Body of pancreas (tissue), 4 donors: ENCODE measurements around the gene AMPH. TPM values are rescaled to one million over a fixed set of nuclear protein-coding genes. Genes with fewer than 3 reads are reported as not detected.
"Not testable (repeated sequence)": the region's sequence is repeated elsewhere in the genome, so short reads cannot be mapped to it uniquely, and the experiment has no call there.

Experiments used
- ATAC-seq: fragments of 150-250 bp; one replicate; pipeline ENCODE4 v1.9.1; 2016
- DNase-seq, 4 donors: peaks; one replicate each; pipeline ENCODE4 v3.0.0-alpha.2; 2019
- H3K27ac ChIP-seq, 4 donors: fragments of 200-600 bp; sonication (generic); 1 replicate in 3 of 4; 2 replicates in 1 of 4; pipeline versions ENCODE4 v1.5.1 to v1.6.1; 2016 to 2019; ENCODE audit warnings: mild to moderate bottlenecking in 1 of 4, mixed read lengths in 1 of 4, moderate library complexity in 1 of 4
- H3K27me3 ChIP-seq, 2 donors: fragments of 200-600 bp; sonication (generic); one replicate each; pipeline ENCODE4 v1.6.0; 2016; ENCODE audit warnings: mild to moderate bottlenecking in 1 of 2
- H3K36me3 ChIP-seq, 2 donors: fragments of 200-600 bp; sonication (generic); replicated peaks in 1 of 2; 2 replicates each; pipeline ENCODE4 v1.5.1; 2016; ENCODE audit warnings: low read depth in 2 of 2; ENCODE audit not compliant: insufficient read depth in 1 of 2
- H3K4me1 ChIP-seq: fragments of 200-600 bp; sonication (generic); one replicate; pipeline ENCODE4 v1.6.0; 2016
- H3K4me3 ChIP-seq, 2 donors: fragments of 200-600 bp; sonication (generic); 1 replicate in 1 of 2; 2 replicates in 1 of 2; pipeline ENCODE4 v1.5.1; 2016 to 2019
- H3K9me3 ChIP-seq, 3 donors: fragments of 200-600 bp; sonication (generic); 1 replicate in 2 of 3; 2 replicates in 1 of 3; pipeline ENCODE4 v1.5.1; 2016
- CTCF ChIP-seq, 7 experiments: fragments of 450-650 bp in 4 of 7; fragments of 200-600 bp in 3 of 7; sonication (generic) in 3 of 7; IDR thresholded peaks; one replicate each; pipeline ENCODE4 v1.5.1; 2016 to 2019; ENCODE audit warnings: antibody characterized with exemption in 7 of 7
- POLR2A ChIP-seq, 3 donors: fragments of 450-650 bp; IDR thresholded peaks; one replicate each; pipeline ENCODE4 v1.6.1; 2016; ENCODE audit warnings: antibody characterized with exemption in 3 of 3, mild to moderate bottlenecking in 2 of 3
- WGBS, 2 donors: methylation state at CpG; one replicate each; pipeline ENCODE4 v1.1.5; 2017; 5-methylcytosine and 5-hydroxymethylcytosine counted together
- intact Hi-C: fragments of 100-400 bp; cut with DNase I; formaldehyde crosslinking; loops from one replicate; pipeline ENCODE4 v1.15.1; 2023
- total RNA-seq, 2 donors: library from RNA; depleted of rRNA; stranded (reverse); fragments of >200 nt; gene quantifications; one replicate each; pipeline ENCODE4 v1.1.0, GENCODE V29; 2016

Gene AMPH
- total RNA-seq, 2 donors from 2014 or later = 2.6 to 14.2 TPM

- H3K27me3 ChIP-seq, H3K27ac ChIP-seq, H3K36me3 ChIP-seq, intact Hi-C loops, H3K4me3 ChIP-seq, H3K9me3 ChIP-seq, H3K4me1 ChIP-seq: not testable (repeated sequence)
- ATAC-seq (peak; percentile 68), DNase-seq (peak in 3 of 4 donors; percentile 52 to 73 (median 64))
- 41 to 61% methylated on average over 6 of the region's 6 CpGs for WGBS, 2 donors
- TF ChIP-seq CTCF (IDR thresholded peaks at IDR 0.05) = peak in 6 of 7 experiments; percentile 32 to 66 (median 52)
Measured at GRCh38 chr7:38345299-38346172, 285.6 kb downstream of the AMPH start.

DNA sequence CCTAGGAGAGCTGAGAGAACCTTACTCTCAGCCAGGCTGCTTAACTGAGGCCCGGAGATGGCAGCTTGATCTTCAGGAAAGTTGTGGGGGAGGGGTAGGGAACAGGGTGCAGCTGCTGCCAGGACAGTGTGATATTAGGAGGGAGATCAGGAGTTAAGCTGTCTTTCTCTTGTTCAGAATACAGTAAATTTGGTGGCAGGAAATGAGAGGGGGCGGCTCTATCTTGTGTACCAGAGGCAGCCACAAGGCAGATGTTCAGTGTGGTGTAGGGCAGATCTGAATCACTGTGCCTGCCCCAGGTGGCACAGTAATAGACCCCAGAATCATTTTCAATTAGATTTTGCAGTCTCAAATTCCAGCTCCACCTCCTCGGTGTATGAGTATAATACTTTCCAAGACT is 286.4 kb downstream of the AMPH start:
- DNase-seq, H3K27me3 ChIP-seq, H3K4me3 ChIP-seq, H3K9me3 ChIP-seq, H3K4me1 ChIP-seq, ATAC-seq, H3K36me3 ChIP-seq, intact Hi-C loops, H3K27ac ChIP-seq: not testable (repeated sequence)
- 60 to 61% methylated on average over 3 of the region's 3 CpGs for WGBS, 2 donors

- ATAC-seq, intact Hi-C loops, H3K4me1 ChIP-seq, H3K9me3 ChIP-seq, H3K4me3 ChIP-seq, H3K36me3 ChIP-seq, DNase-seq, H3K27me3 ChIP-seq: not testable (repeated sequence)
- 53 to 74% methylated on average over 4 to 5 of the region's 5 CpGs for WGBS, 2 donors
- peak overlapping the region in 2 of 4 donors; percentile 30 to 69 for H3K27ac ChIP-seq
Measured at GRCh38 chr7:38342135-38342534, 289.0 kb downstream of the AMPH start.

DNA sequence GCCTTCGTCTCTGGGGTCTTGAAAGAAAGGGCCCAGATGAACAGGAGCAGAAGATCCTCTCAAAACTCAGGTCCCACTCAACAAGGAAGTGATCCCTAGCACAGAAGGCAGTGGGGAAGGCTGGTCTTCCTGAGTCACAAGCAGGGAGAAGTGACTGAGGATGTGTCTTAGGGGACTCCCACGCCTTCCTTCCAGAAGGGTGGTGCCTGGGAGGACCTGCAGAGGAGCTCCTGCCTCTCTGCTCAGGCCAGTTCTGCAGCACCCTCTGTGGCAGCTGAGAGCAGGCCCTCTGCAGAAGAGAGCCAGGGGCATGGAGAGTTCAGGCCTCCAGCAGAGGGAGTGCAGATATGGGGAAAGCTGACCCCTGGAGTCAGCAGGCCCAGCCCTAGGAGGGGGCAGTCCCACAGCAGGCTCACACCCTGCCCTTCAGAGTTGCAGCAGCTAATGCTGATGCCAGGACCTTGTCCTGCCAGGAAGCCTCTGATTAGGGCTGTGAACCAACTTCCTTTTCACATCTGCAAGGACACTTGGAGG is 289.9 kb downstream of the AMPH start:
- H3K36me3 ChIP-seq, H3K9me3 ChIP-seq, H3K27me3 ChIP-seq, intact Hi-C loops, H3K4me3 ChIP-seq: not testable (repeated sequence)
- peak in 1 of 3 donors; percentile 38 for TF ChIP-seq POLR2A (IDR thresholded peaks at IDR 0.05)
- peak in 3 of 7 experiments; percentile 24 to 58 (median 50) for TF ChIP-seq CTCF (IDR thresholded peaks at IDR 0.05)
- H3K27ac ChIP-seq = peak overlapping the region in 3 of 4 donors; percentile 30 to 69 (median 36)
- ATAC-seq (peak; percentile 75), DNase-seq (peak in 3 of 4 donors; percentile 53 to 79 (median 75))
- peaks cover 18% of the 10 kb centered on the region for H3K4me1 ChIP-seq
- WGBS, 2 donors = 68 to 80% methylated on average over 1 to 2 of the region's 2 CpGs

GRCh38 chr7:38339953-38340819 is 291.0 kb downstream of the AMPH start:
- 77 to 81% methylated on average over 4 of the region's 4 CpGs for WGBS, 2 donors
- ATAC-seq (no peak), DNase-seq (no peak)
- Histone ChIP-seq H3K36me3 (no peaks in the 10 kb centered on the region), H3K4me3 (no peak overlapping the region), H3K27me3 (no peaks in the 10 kb centered on the region), H3K4me1 (peaks cover 24% of the 10 kb centered on the region), H3K27ac (peak overlapping the region in 3 of 4 donors; percentile 6 to 69 (median 37)), H3K9me3 (no peaks in the 10 kb centered on the region)
- intact Hi-C loops = no loop called here
- TF ChIP-seq POLR2A (IDR thresholded peaks at IDR 0.05) = no peak

GRCh38 chr7:38336148-38336515 is 295.0 kb downstream of the AMPH start:
- H3K9me3 ChIP-seq, ATAC-seq, intact Hi-C loops, H3K4me3 ChIP-seq, H3K36me3 ChIP-seq, DNase-seq, H3K27me3 ChIP-seq: not testable (repeated sequence)
- Histone ChIP-seq H3K4me1 (peaks cover 16% of the 10 kb centered on the region), H3K27ac (peak overlapping the region in 3 of 4 donors; percentile 50 to 86 (median 75))
- WGBS, 2 donors = 45 to 70% methylated on average over 9 of the region's 9 CpGs
